Measurements from ENCODE around the gene SPATA45.

Gene SPATA45

GRCh38 chr1:212820969-212821368 lies 26.5 kb downstream of the SPATA45 start:
- in situ Hi-C loops (cut with MboI; ENCODE audit: low pct_unique_long_range_greater_than_20kb, low sequenced_read_pairs, unreplicated experiment), result no loop called here
- TF ChIP-seq CTCF (IDR thresholded peaks at IDR 0.05; ENCODE audit: extremely low read depth, insufficient read depth, missing control alignments), result no peak
- no peak for DNase-seq (ENCODE audit: low spot score)

DNA sequence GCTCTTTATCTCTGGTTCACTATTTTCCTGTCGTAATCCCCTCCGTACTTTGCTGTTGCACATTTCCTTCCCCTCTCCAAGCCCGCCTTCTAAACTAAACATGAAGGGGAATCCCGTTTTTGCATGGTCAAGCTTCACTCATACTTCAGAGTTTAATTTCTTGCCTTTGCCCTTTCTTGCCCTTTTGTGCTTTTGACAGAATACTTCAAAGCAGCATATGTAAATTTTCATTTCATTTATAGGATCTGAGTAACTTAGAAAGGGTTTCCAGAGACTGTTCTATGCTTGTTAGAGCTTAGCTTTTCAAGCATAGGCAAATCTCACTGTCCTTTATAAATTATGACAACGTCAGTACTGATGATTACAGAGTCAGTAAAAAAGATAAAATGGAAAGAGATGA lies 27.7 kb downstream of the SPATA45 start:
- no peak for TF ChIP-seq CTCF (IDR thresholded peaks at IDR 0.05; ENCODE audit: extremely low read depth, insufficient read depth, missing control alignments)
- DNase-seq (ENCODE audit: low spot score), result peak; percentile 54
- in situ Hi-C loops (cut with MboI; ENCODE audit: low pct_unique_long_range_greater_than_20kb, low sequenced_read_pairs, unreplicated experiment), result loop anchor here (10.0 kb wide), 1 partner anchor 165 kb away; no protein-coding TSS in a partner anchor

- in situ Hi-C loops (cut with MboI; ENCODE audit: low pct_unique_long_range_greater_than_20kb, low sequenced_read_pairs, unreplicated experiment), result loop anchor here (10.0 kb wide), 1 partner anchor 168 kb away; no protein-coding TSS in a partner anchor
- no peak for TF ChIP-seq CTCF (IDR thresholded peaks at IDR 0.05; ENCODE audit: extremely low read depth, insufficient read depth, missing control alignments)
- DNase-seq (ENCODE audit: low spot score), result no peak
These were observed 30.7 kb downstream of the SPATA45 start for GRCh38 chr1:212816567-212817278.

- peak; percentile 36 for TF ChIP-seq CTCF (IDR thresholded peaks at IDR 0.05; ENCODE audit: extremely low read depth, insufficient read depth, missing control alignments)
- in situ Hi-C loops (cut with MboI; ENCODE audit: low pct_unique_long_range_greater_than_20kb, low sequenced_read_pairs, unreplicated experiment), result loop anchor here (10.0 kb wide), 1 partner anchor 170 kb away; no protein-coding TSS in a partner anchor
- DNase-seq (ENCODE audit: low spot score), result no peak
These were observed 32.7 kb downstream of the SPATA45 start for GRCh38 chr1:212814537-212815334.

GRCh38 chr1:212805767-212806166 lies 41.7 kb downstream of the SPATA45 start:
- DNase-seq (ENCODE audit: low spot score), result no peak
- in situ Hi-C loops (cut with MboI; ENCODE audit: low pct_unique_long_range_greater_than_20kb, low sequenced_read_pairs, unreplicated experiment), result no loop called here
- TF ChIP-seq CTCF (IDR thresholded peaks at IDR 0.05; ENCODE audit: extremely low read depth, insufficient read depth, missing control alignments), result no peak

GRCh38 chr1:212797681-212798080 lies 49.8 kb downstream of the SPATA45 start:
- no peak for TF ChIP-seq CTCF (IDR thresholded peaks at IDR 0.05; ENCODE audit: extremely low read depth, insufficient read depth, missing control alignments)
- DNase-seq (ENCODE audit: low spot score), result no peak
- in situ Hi-C loops (cut with MboI; ENCODE audit: low pct_unique_long_range_greater_than_20kb, low sequenced_read_pairs, unreplicated experiment), result no loop called here

All from GM13977 (cell line).